Ovary (tissue), 3 donors: ENCODE data around the gene SLC48A1.

Experiments
- CTCF ChIP-seq, 3 donors: fragments of 450-650 bp in 2 of 3; fragments of 200-600 bp in 1 of 3; IDR thresholded peaks; one replicate each; pipeline versions ENCODE4 v1.5.1 to v1.8.0; 2016 to 2022; ENCODE audit warnings: antibody characterized with exemption in 3 of 3, mild to moderate bottlenecking in 1 of 3
- EP300 ChIP-seq: sonication (generic); formaldehyde crosslinking; IDR thresholded peaks from one replicate; pipeline ENCODE4 v1.6.1; 2017; ENCODE audit warnings: antibody characterized with exemption
- POLR2A ChIP-seq: fragments of 450-650 bp; IDR thresholded peaks from one replicate; pipeline ENCODE4 v1.6.1; 2017; ENCODE audit warnings: antibody characterized with exemption, mild to moderate bottlenecking, moderate library complexity
- donor health status: DM: no; HTN: no; CAD: no.

- TF ChIP-seq CTCF (IDR thresholded peaks at IDR 0.05) (no peak), POLR2A (no peak), EP300 (no peak)
Measured at GRCh38 chr12:47752121-47752520, 20.9 kb upstream of the SLC48A1 start.
